ENCODE data around the gene AOX1.
"Not testable (repeated sequence)": the region's sequence is repeated elsewhere in the genome, so short reads cannot be mapped to it uniquely, and the experiment has no call there.

Gene AOX1

DNA sequence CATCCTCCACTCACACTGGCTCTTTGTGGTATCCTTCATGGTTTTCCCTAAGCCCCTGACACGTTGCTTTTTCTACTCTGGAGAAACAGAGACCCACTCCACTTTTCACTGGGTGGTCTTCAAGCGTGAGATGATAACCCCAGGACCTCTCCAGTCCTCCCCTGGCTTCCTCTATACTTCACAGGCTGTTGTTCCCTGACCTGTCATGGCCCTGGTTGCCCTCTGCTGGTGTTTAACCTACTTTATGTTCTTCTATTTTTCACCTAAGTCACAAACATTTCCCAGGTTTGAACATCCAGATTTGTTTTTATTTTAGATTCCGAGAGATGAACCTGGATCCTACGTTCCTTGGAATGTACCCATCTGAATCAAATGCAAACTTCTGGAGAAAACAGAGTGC lies 84.5 kb downstream of the AOX1 start:
- no peak for DNase-seq

DNA sequence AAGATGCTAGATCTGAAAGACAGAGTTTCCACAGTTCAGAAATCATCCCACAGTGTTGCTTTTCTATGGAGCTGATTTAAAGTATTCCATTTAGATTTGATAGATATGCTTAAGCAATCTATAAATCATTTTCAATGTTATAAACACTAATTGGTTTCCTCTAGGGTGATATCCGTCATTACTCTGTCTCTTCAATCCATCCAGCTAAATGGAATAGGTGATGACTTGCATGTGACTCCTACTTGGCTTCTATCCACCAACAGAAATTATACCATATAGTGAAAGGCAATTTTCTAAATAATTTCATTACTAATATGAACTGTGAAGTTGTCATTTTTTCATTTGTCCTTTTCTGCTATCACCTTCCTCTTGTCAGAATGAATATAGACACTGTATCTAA lies 84.9 kb downstream of the AOX1 start:
- no peak for DNase-seq

DNA sequence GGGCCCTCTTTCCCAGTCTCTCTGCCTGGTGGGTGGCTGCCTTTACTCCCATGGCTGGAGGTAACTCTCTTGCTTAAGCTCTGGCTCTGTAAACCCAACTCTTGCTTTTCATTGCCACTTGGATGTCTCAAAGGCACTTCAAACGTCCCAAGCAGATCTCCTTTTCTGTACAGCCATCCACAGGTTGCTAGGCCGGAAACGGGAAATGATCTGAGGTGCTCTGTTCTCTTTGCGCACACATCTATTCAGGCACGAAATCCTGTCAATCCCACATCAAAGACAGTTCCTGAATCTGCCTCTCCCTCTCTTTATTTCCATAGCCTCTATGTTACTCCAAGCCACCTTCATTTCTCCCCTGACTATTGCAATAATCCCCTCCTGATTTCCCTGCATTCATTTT lies 87.4 kb downstream of the AOX1 start:
- no peak for DNase-seq

DNA sequence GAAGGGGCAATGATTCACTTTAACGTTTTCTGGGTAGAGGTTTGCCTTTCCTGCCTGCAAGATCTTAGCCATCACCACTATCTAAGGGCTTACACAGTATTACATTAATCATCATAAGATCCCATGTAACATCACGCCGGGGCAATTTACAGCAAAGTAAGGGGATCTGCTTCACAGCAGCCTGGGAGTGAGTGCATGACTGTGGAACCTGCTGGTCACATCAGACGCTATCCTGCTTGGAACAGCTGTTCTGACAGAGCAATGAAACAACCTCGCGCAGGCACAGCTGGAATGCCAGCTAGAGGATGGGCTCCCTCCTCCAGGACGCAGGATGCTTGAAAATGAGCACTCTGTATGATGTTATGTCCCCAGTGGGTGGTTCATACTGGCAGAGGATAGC lies 89.0 kb downstream of the AOX1 start:
- DNase-seq = no peak

DNA sequence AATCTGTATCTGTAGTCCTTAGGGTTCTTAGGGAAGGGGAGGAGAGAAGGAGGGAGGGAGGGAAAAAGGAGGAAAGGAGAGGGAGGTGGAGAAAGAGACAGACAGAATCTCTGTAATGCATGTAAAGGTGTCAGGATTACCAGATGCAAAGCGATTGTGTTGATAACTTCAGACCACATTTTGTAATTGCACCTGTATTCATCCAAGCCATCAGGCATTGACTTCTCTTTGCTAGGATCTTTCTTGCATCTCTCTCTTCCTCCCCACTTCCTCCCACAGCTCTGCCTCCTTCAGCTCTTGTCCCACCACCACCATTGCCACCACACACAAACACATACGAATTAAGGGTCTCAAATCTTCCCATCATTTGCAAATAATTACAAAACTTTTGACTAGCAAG lies 91.4 kb downstream of the AOX1 start:
- no peak for DNase-seq

DNA sequence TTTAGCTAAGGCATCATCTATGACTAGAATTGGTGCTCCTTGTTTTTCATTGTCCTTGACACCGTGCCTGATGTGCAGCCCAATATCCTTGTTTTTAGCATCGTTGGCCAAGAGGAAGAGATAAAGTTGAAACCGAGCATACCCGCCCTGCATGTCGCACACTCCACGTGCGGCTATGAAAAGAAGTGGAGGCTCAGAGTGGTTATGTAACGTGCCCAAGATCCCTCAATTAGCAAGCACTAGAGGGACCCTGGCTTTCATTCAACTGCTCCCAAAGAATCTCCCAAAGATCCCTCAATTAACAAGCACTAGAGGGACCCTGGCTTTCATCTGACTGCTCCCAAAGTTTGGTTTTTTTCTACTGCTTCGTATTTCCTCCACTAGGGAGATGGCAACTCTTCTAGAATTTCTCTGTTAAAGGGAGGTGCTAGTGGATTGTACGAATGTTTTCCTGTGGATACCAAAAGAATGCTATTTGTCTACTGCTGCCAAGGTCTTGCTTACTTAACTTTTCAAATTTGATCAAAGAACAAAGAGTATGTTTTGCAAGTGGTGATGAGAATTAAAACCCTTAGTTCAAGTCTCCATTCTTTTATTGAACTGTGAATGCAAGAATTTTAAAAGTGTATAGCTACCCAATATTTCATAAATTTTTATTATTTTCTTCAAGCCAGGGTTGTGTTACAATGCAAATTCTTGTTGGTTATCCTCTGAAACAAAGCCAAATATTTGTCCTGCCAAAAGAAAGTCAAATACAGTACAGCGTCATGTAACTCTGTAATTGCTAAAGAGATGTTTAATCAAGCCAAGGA lies 92.1 kb downstream of the AOX1 start:
- DNase-seq = no peak

DNA sequence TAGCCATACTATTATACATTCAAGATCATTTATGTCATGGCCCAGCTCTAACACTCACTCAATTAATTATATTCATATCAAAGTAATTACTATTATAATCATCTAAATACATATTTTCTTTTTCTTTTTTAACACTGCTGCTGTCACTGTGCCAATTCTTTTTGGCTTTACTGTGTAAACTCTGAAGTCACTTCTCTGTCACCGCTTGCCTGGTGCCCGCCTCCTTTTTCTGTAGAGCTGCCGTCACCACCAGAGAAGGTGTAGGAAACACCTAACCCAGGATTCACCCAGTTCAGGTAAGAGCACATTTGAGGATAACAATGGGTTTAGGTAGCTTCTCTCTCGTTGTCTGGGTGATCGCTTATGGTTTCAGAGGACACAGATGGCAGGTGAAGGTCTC lies 93.3 kb downstream of the AOX1 start:
- DNase-seq = no peak

DNA sequence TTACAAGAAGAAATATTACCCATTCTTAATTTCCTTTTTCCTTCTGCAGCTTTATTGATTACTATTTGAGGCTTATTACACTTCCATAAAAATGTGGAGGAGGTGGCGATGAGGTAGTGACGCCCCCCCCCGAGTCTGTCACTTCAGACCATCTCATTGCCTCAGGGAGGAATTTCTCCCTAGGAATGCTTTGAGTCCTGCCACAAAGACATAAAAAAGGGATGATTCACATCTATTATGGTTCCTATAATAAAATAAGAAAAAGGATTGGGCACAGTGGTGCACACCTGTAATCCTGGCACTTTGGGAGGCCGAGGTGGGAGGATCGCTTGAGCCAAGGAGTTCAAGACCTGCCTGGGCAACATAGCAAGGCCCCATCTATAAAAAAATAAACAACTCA lies 93.7 kb downstream of the AOX1 start:
- no peak for DNase-seq

DNA sequence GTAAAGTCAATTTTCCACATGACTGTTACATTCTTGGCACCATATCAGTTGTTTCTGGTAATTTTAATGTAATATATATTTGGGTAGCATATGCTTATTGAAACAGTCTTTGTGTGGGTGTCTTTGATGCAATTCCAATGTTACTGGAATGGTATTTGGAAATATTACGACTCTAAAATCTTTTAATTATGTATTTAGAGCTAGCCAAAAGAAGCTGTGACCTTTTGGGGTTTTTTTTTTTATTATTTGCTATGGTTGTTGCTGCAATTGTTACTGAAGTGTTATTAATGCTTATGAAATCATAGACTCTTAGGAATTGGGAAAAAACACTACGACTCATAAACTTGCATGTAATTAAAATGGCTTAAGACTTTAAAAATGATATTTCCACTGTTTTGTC lies 95.9 kb downstream of the AOX1 start:
- no peak for DNase-seq

DNA sequence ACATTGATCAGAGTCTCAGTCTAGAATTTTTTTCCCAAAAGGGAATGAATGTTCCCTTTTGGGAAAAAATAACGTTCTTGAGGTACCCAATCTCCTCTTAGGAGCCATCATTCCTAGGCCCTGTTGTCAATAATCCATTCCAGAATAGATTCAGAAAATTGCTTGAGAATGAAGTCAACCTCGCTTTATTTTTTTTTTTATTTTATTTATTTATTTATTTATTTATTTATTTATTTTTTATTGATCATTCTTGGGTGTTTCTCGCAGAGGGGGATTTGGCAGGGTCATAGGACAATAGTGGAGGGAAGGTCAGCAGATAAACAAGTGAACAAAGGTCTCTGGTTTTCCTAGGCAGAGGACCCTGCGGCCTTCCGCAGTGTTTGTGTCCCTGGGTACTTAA lies 96.6 kb downstream of the AOX1 start:
- DNase-seq = not testable (repeated sequence)

DNA sequence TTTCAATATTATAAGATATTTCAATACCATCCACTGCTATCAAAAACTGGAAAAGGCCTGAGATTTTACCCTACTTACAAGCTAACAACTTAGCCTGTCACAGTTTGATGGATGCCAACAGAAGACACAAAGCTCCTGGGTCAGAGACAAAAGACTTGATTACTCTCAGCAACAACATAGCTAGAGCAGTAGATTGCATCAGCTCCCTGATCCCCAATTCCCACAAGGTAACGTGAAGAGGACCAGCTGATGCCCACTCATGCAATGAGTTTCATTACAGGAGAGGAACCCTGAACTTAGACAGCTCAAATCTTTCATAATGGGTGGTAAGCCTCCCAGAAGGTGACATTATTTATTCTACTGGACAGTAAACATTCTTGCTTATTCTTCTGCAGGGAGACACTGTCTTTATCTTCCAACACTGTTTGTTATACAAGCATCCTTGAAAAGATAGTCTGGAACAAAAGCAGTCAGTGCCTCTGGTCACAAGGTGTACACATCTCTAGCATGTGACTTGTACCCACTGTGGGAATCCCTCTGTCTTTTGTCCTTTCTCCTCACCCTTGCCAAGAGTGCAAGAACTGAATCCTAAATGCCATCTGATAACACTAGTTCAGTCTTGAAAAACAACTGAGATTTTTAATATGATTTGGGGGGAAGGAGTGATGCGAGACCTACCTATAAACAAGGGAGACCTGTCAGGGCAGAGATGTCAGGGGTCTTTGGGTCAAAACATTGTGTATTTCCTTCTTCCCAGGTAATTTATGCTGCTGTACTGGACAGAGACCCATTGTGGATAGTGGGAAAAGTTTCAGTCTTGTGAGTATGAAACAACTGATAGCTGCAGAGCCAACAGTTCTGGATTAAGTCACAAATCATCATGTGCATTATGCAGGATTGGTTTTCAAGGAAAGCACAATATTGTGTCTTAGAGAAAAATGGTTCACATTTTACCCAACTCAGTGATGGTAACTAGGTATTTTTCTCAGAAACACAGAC lies 102.4 kb downstream of the AOX1 start:
- DNase-seq = no peak

DNA sequence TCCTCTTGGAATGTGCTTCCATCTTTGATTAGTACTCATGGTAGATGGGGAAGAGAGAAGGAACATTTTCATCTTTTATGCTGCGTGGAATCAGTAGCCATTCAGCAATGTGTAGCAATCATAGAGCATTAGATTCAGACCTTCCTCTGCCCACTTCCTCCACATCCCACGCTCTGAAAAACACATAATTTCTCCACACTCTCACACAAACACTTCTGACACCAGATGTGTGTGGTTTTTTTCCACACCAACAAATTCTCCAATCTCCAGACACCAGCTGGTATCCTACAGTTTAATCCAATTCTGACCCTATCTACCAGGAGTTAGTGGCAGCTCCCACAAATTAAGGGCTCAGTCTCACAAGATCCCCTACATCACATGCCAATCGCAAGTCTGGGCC lies 103.3 kb downstream of the AOX1 start:
- no peak for DNase-seq

DNA sequence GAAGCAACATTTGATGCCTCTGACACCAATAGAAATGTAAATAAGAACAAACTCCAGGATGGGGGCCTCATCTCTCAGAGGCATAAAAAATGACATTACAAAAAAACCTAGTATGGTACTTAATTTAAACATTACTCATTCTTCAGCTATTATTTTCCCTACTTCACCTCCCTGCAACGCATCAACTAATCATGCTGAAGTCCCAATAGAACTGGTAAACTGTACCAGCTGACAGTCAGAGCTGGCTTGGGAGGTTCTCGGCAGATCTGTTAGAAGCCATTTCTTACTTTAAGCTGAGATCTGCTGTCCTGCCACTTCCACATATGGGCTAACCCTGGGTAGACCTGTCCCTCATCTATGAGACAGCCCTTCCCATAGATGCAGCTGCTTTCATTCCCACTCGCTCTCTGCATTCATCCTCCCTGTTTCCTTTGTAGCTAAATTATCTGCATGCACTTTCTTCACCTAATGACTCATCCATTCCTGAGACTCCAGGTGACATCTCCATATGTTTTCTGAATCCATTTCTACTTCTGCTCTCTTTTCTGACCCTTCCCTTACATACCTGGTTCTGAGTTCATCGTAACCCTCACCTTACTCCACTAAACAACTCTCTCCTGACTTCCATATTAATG lies 108.1 kb downstream of the AOX1 start:
- no peak for DNase-seq

DNA sequence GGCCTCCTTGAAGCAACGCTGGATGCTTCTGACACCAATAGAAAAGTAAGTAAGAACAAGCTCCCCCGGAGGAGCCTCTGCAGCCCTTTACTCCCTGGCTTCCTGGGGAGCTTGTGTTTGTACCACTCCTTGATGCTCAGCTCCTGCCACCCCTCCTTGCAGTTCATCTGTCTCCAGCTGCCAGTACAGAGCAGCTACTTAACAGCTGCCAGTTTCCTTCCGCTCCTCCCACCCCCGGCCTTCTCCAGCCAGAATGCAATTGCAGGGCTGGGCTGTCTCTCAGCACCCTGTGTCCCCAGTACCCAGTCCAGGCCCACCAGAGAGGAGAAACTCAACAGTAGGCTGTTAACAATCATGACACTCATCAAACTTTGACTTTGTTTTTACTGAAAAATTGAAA lies 109.4 kb downstream of the AOX1 start:
- no peak for DNase-seq

DNA sequence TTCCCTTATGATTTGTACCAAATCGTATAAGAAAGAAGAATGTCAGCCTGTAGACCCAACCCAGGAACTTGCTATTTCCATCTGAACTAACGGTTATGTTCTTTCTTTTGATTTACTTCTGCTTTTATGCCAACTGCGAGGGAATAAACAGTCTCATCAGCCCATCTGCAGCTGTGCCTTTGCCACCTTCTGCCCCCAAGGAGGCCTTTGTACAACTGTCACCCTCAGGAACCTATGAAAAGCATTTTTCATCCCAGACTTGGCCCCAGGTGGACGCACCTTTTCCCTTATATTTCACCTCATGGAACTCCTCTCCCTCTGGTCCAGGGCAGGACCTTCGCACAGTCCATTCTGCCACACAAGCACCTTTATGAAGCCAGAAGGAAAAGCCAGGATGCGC lies 109.8 kb downstream of the AOX1 start:
- no peak for DNase-seq

DNA sequence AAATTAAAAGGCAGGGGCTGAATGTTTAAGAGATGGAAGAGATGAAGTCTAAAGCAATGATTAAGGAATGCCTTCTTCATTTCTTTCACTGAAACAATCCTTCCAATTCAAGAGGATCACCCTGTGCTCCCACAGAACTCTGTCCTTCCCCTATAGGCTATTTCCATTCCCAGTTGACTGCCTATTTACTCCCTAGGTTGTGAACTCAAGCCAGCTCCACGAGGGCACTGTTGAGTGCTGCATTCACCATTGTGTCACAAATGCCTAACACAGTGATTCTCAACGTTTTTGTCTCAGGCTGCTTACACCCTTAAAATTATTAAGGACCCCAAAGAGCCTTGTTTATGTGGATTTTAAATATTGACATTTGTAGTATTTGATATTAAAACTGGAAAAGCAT lies 112.4 kb downstream of the AOX1 start:
- DNase-seq = no peak

DNA sequence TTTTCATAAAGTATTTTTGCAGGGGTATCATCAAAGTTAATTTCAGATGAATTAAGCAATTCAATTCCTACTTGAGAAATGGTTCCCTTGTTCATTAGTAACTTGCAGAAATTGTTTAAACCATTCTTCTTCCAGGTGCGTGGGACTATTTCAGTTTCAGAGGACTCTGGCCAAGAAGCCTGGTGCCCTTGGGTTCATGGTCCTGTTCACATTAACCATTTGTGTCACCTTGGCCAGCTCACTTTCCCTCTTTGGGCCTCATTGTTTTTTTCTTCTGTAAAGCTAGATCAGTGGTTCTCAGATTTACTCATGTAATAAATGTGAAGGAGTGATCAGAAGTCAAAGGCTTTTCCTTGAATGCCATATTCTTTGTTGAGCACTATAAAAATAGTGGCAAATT lies 113.5 kb downstream of the AOX1 start:
- no peak for DNase-seq

DNA sequence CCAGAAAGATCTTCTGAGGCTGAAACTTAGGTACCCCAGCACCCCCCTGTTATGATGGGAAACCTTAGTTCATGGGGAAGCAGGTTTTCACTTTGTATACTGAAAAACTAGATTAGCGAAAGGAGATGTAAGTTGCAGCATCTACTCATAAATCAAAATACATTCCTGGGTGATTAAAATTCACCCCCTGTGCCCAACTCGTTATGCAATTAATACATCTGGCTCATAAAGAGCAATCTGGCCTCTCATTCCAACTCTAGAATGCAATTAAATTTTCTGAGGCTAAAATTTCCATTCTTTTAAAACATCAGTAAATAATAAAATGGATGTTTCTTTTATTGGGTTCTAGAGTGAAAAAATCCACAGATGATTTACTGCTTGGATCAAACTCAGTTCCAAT lies 115.0 kb downstream of the AOX1 start:
- DNase-seq = no peak

DNA sequence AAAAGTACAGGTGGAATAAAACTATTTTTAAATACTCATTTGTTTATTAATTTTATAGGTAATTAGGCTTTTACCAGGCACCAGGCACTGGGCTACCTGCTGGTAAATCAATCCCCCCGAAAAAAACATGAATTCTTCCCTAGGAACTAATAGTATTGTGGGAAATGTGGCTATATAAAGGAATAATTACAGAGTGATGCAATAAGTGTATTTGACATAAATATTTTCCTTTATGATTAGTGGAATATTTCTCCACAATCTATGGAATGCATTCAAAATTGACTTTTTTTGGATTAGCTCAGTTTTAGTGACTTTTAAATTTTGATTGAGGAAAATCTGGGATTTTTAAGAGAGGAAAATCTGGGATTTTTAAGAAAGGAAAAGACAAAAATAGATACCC lies 116.2 kb downstream of the AOX1 start:
- no peak for DNase-seq

DNA sequence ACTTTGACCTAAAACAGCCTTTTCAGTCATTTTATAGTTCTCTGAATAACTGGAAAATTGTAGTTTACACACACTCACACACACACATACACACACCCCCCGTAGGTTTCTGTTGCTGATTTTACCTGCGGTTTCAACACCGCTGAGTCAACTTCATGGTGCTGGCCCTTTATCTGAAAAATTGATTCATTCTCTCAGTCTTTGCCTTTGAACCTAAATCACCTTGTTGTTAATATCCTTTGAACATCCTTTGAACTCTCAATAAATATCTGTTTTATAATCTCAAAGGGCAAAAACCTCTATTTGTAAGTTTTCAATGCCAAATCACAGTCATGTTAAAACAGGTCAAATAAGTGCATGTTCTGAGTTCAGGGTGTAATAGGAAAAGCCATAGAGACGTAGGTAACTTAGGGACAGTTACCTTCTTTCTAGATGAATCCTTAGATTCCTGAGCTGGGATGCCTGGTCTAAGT lies 116.9 kb downstream of the AOX1 start:
- no peak for DNase-seq

DNA sequence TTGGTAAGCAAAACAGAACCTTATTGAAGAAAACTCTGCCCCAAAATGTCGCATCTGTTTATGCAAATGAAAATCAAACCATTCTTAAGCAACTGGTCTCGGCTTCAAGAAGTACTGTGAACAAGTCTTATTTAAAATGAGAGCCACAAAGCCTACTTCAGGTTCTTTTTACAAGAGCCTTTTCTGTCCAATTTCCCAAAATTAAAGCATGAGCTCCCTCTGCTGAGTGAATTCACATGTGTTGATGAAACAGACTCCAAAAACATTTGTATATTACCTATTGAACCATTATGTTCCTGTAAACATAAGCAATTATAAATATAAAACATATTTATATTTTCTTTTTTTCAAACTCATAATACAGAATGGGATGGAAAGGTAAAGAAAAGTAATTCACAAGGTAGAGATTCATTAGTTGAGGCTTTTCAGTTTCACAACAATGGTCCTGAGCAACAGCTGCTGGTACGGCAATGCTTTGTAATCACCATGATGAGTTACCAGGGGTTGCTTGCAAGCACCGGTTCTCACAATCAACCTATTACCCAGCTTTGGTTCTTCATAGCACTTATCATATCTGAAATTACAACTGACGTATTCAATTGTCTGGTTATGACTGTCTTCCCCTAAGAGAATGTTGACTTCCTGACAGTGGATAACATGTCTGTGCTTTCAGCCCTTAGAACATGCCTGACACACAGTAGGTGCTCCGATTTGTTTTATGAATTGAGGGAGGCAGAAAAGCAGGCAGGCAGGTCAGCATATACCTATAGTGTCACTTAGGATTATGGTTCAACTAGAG lies 117.5 kb downstream of the AOX1 start:
- peak; percentile 24 to 51 for DNase-seq

DNA sequence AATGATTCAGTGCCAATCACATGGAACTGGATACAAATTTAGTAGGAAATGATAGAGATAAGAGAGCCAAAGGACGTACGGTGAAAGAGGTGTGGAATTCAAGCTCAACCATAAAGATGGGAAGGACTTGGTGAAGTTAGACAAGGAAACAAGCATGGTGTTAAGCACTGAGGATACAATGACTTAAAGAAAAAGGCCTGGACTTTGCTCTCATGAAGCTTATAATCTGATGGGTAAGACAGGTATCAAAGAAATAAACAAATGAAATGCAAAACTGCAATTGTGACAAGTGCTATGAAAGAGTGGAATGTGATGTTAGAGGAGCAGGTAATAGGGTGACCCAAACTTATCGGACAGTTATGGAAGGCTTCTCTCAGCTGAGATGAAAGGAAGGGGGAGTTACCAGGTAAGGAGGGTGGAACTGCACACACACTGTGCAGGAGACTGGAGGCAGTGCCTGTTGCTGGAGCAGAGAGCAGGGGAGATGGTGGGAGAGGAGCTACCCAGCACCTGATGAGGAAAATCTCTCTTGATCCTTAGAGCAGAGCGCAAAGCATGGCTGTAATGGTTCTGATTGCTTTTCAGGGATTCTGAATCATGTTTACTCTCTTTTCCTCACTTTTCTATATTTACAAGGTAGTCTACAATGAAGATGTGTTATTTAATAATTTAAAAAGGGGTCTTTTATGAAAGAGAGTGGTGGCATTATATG lies 118.3 kb downstream of the AOX1 start:
- no peak for DNase-seq
